MG63 (cell line): ENCODE results near the gene GOLGA6L25. TPM values are rescaled to one million over a fixed set of nuclear protein-coding genes. Genes with fewer than 3 reads are reported as not detected.
"Not testable (repeated sequence)": the region's sequence is repeated elsewhere in the genome, so short reads cannot be mapped to it uniquely, and the experiment has no call there.

ENCODE experiments used
- DNase-seq: peaks from one replicate; pipeline ENCODE4 v3.0.0-alpha.2; 2020
- H3K27me3 ChIP-seq: fragments of 250-450 bp; sonication (Bioruptor Pico); 2 replicates; pipeline ENCODE4 v1.5.1; 2020; ENCODE audit warnings: mild to moderate bottlenecking, moderate library complexity
- H3K36me3 ChIP-seq: fragments of 250-450 bp; sonication (Bioruptor Pico); 2 replicates; pipeline ENCODE4 v1.5.1; 2020; ENCODE audit warnings: mild to moderate bottlenecking, moderate library complexity
- H3K4me3 ChIP-seq: fragments of 250-450 bp; sonication (Bioruptor Pico); 2 replicates; pipeline ENCODE4 v1.5.1; 2020; ENCODE audit warnings: mild to moderate bottlenecking, moderate library complexity
- H3K9me3 ChIP-seq: fragments of 250-450 bp; sonication (Bioruptor Pico); 2 replicates; pipeline ENCODE4 v1.5.1; 2020; ENCODE audit warnings: mild to moderate bottlenecking, moderate library complexity
- total RNA-seq: library from RNA; depleted of rRNA; stranded (reverse); fragments of >200 nt; shearing (Covaris generic); gene quantifications from 2 replicates; pipeline ENCODE4 v1.2.3, GENCODE V29; 2014; ENCODE audit warnings: low replicate concordance; rRNA removed

The GOLGA6L25 gene, protein sequence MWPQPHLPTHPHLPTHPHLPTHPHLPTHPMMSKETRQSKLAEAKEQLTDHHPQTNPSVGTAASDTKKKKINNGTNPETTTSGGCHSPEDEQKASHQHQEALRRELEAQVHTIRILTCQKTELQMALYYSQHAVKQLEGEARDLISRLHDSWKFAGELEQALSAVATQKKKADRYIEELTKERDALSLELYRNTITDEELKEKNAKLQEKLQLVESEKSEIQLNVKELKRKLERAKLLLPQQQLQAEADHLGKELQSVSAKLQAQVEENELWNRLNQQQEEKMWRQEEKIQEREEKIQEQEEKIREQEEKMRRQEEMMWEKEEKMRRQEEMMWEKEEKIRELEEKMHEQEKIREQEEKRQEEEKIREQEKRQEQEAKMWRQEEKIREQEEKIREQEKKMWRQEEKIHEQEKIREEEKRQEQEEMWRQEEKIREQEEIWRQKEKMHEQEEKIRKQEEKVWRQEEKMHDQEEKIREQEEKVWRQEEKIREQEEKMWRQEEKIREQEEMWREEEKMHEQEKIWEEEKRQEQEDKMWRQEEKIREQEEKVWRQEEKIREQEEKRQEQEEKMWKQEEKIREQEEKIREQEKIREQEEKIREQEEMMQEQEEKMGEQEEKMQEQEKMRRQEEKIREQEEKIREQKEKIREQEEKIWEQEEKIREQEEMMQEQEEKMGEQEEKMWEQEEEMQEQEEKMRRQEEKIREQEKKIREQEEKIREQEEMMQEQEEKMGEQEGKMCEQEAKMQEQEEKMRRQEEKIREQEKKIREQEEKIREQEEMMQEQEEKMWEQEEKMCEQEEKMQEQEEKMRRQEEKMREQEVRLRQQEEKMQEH
- total RNA-seq = not detected in 2 replicates

DNA sequence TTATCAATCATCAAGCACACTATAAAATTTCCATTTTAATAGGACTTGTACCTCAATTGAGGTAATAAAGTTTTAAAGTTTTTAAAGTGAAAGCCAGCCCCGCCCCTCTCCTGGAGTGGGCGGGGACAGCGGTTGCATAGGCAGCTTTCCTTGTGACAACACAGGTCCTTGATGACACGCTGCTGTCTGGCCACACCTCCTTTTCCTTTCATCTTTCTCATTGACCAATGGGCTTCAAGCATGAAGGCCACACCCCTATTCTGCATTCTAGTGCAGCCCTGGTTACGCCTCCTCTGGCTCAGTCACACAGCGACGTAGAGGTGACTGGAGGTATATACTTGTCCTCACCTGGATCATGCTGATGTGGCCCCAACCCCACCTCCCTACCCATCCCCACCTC is at the start of gene GOLGA6L25:
Gene GOLGA6L25 (plus strand): TSS at position 301 of the 400 bp plus-strand sequence. CDS start 61 bp downstream, at position 362.
- not testable (repeated sequence) for DNase-seq, H3K36me3 ChIP-seq, H3K27me3 ChIP-seq, H3K4me3 ChIP-seq, H3K9me3 ChIP-seq

DNA sequence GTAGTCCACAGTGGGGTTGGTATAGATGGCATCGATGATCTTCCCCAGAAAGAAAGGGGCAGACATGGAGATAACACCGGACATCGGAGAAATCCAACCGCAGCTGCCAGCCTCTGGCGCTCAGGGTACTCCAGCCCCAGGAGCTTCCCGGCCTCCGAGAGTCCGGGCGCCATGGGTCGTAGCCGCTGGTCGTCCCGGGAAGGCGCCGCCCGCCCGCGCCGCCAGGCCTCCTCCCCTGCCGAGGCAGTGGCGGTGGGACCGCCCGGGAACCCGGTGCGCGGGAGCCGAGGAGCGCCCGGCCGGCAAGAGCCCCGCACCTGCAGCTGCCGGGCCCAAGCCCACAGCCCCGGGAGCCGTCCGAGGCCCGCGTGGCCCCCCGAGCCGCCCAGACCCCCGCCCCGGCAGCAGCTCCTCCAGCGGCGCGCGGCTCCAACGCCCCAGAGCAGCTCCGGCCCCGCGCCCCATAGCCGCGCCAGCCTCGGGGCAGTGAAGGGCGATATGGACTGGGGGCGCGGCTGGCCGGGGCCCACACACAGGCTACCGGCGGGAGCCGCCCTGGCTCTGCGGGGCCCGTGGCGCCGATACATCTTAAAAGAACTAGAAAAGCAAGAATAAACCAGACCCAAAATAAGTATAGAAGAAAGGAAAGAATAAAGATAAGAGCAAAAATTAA is 45.0 kb upstream of the GOLGA6L25 start:
- not testable (repeated sequence) for H3K36me3 ChIP-seq, DNase-seq, H3K9me3 ChIP-seq, H3K4me3 ChIP-seq, H3K27me3 ChIP-seq

DNA sequence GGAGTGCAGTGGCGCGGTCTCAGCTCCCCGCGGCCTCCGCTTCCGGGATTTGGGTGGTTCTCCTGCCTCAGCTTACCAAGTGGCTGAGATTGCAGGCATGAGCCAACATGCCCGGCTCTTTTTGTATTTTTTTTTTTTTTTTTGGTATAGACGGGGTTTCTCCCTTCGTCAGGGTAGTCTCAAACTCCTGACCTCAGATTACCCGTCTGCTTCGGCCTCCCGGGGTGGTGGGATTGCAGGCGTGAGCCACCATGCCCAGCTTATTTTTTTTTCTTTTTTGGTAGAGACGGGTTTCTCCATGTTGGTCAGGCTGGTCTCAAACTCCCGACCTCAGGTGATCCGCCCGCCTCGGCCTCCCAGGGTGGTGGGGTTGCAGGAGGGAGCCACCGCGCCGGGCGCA is 39.2 kb upstream of the GOLGA6L25 start:
- DNase-seq, H3K4me3 ChIP-seq, H3K36me3 ChIP-seq, H3K27me3 ChIP-seq, H3K9me3 ChIP-seq: not testable (repeated sequence)

DNA sequence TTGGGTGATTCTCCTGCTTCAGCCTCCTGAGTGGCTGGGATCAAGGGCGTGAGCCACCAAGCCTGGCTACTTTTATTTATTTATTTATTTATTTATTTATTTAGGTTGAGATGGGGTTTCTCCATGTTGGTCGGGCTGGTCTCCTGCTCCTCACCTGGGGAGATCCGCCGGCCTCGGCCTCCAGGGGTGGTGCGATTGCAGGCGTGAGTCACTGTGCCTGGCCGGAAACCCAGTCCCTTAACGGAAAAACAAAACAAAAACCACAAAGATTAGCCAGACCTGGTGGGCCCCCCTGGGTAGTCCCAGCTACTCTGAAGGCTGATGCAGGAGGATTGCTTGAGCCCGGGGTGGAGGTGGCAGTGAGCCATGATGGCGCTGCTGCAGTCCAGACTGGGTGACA is 38.2 kb upstream of the GOLGA6L25 start:
- H3K9me3 ChIP-seq, H3K27me3 ChIP-seq, H3K36me3 ChIP-seq, DNase-seq, H3K4me3 ChIP-seq: not testable (repeated sequence)

DNA sequence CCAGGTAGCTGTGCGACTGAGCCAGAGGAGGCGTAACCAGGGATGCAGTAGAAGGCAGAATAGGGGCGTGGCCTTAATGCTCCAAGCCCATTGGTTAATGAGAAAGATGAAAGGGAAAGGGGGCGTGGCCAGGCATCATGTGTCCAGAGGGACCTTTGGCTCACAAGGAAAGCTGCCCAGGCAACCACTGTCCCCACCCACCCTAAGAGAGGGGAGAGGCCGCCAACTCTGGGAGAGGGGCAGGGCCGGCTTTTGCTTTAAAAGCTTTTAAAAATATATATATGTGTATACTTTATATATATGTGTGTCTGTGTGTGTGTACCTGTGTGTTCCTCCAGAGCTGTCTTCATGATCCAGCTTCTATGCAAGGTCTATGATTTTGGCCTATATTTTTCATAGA is 20.4 kb upstream of the GOLGA6L25 start, which contains the start of gene GOLGA8G:
Gene GOLGA8G (minus strand): TSS at position 18 of the 400 bp plus-strand sequence. CDS start 62 bp downstream, outside the sequence.
- DNase-seq = peak; percentile 0
- H3K9me3 ChIP-seq, H3K4me3 ChIP-seq, H3K36me3 ChIP-seq, H3K27me3 ChIP-seq: not testable (repeated sequence)

DNA sequence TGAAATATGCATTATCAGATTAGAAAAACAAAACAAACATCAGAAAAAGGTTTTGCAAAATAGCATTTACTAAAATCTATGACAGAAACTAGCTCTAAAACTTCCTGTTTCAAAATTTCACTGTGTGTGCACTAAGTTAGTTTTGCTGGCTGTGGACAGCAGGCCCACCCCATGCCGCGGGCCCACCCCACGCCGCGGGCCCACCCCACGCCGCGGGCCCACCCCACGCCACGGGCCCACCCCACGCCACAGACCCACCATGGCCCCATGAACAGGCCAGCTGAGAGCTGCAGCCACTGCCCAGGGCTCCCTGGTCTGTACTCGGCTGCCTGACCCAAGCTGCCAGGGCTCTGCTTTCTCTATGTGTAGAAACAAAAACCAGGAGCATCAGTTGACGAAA is 20.0 kb downstream of the GOLGA6L25 start:
- not testable (repeated sequence) for H3K4me3 ChIP-seq, DNase-seq, H3K27me3 ChIP-seq, H3K36me3 ChIP-seq, H3K9me3 ChIP-seq

DNA sequence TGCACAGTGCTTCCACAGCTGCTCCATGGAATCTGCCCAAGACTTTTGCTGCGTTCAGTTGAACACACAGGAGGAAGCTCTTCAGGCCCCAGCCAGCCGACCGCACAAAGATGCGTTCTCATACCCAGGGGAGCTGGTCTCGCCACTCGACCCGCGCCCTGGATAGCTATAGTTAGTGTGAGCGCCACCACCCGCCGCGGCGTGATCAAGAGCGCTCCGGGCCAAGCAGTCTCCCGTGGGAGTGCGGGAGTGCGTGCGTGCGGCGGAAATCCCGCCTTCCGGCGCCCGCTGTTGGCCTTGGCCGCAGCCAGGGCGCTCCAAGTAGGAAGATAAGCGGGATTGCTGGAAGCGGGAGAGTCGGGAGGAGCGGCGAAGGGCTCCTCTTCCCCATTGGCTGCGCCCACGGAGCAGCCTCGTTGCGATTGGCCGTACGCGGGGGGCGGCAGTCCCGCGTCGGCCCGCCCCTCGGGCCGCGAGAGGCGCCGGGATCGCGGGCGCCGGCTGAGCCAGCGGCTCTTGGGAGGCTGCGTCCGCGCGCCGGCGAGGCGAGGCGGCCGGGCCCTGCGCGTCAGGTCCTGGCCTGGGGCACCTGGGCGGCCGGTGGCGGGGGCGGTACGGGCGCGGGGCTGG is 35.7 kb downstream of the GOLGA6L25 start:
- not testable (repeated sequence) for H3K4me3 ChIP-seq, DNase-seq, H3K36me3 ChIP-seq, H3K27me3 ChIP-seq, H3K9me3 ChIP-seq

DNA sequence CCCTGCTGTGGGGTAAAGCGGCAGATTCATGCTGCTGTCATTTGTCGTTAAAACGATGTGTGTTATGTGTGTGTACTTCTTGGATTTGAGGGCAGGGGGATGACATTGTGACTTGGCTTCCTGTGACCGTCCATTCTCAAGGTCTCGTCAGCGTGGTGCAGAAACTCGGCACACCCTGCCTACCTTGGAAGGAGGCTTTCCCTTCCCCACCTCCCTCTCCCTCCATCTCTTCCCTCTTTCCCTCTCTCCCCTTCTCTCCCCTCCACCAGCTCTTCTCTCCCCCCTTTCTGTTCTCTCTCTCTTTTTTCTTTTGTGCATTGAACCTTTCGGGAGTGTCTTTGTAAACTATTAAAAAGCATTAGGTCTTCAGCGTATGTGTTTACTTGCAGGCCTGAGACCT is 36.4 kb downstream of the GOLGA6L25 start:
- not testable (repeated sequence) for H3K36me3 ChIP-seq, H3K9me3 ChIP-seq, H3K27me3 ChIP-seq, DNase-seq
- peak overlapping the region; percentile 57 for H3K4me3 ChIP-seq

DNA sequence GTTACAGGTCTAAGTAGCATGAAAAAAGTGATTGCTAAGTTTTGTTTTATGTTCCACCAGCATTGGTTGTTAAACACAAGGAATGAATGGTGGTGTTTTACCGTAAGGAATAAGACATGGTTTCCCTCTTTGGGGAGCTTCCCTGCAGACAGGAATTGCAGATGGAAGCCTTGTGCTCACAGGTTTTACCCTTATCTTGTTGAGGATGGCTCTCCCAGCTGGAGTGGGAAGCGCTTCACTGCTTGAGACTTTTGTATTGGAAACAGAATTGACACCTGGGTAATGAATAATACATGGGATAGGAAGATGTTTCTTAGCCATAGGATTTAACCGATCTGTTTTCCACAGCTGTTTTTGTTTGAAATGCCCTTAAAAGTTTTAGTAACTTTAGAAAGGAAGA is 39.0 kb downstream of the GOLGA6L25 start:
- not testable (repeated sequence) for DNase-seq, H3K27me3 ChIP-seq, H3K36me3 ChIP-seq, H3K9me3 ChIP-seq, H3K4me3 ChIP-seq

DNA sequence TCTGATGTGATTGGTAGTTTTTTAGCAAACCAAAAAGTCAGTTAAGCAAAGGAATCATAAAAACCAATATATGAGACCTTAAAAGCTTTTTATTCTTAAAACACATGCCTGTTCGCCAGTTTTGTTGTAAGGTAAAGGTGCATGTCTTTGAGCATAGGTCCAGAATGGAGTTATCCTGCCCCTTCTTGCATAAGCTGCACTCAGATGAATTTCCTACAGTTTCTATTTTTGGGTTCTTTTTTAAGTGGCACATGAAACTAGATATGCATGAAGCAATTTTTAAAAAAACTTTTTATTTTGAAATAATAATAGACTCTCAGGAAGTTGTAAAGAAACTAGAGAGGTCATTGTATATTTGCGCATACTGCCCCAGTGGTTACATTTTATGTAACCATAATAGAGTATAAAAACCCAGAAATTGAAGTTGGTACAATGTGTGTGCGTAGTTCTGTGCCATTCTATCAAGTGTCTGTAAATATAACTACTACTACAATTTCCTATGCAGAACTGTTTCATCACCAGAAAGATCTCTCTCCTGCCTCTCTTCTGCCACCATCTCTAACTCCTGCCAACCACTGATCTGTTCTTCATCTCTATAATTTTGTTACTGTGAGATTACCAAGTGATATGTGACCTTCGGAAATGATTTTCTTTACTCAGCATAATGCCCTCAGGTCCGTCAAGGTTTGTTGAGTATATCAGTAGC is 40.2 kb downstream of the GOLGA6L25 start:
- DNase-seq, H3K36me3 ChIP-seq, H3K4me3 ChIP-seq, H3K27me3 ChIP-seq, H3K9me3 ChIP-seq: not testable (repeated sequence)

DNA sequence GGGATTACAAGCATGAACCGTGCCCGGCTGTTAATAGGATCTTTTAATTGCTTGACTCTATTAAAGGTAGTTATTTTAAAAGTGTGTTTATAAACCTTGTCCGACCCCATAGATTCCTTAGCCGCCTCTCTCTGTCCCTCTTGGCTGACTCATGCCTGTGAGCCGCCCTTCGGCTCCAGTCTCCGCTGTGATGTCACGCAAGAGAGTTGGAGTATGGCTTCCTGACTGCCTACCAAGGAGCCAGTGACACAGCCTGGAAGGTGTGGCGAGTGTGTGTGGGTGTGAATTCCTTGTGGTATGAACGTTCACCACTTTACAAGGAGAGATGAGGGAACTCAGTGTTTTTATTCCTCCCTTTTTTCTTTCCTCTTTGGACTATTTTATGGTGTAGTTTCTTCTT is 44.1 kb downstream of the GOLGA6L25 start:
- H3K27me3 ChIP-seq, H3K36me3 ChIP-seq, H3K9me3 ChIP-seq, H3K4me3 ChIP-seq, DNase-seq: not testable (repeated sequence)

DNA sequence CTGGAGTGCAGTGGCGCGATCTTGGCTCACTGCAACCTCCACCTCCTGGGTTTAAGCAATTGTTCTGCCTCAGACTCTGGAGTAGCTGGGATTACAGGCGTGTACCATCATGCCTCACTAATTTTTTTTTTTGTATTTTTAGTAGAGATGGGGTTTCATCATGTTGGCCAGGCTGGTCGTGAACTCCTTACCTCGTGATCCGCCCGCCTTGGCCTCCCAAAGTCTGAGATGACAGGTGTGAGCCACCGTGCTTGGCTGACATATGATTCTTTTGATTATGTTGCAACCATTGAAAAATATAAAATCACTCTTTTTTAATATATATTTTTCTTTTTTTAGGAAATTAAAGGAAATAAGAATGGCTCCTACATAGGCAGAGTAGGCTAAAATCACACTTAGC is 44.8 kb downstream of the GOLGA6L25 start:
- not testable (repeated sequence) for H3K36me3 ChIP-seq, H3K4me3 ChIP-seq, DNase-seq, H3K9me3 ChIP-seq, H3K27me3 ChIP-seq

DNA sequence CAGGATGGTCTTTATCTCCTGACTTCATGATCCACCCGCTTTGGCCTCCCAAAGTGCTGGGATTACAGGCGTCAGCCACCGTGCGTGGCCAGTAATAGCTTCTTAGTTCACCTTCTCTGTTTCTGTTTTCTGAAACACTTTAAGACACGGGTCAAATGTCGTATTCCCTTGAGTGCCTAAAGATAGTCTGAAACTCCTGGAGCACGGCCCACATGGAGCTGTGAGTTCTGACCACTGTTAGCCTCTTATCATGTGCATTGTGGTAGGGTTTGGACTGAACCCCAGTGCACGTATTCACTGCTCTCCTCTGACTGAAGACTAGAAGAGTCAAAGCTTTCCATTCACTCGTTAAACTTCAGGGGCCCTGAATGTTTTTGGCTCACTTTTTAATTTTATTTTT is 48.8 kb downstream of the GOLGA6L25 start:
- not testable (repeated sequence) for H3K36me3 ChIP-seq, H3K9me3 ChIP-seq, H3K27me3 ChIP-seq, H3K4me3 ChIP-seq, DNase-seq
